Esophagus muscularis mucosa (tissue), 3 donors: Measurements from ENCODE around the gene SHD.

Source experiments
- CTCF ChIP-seq, 3 experiments: fragments of 200-600 bp in 2 of 3; fragments of 450-650 bp in 1 of 3; sonication (generic) in 2 of 3; IDR thresholded peaks; one replicate each; pipeline ENCODE4 v1.5.1; 2017 to 2019; ENCODE audit warnings: antibody characterized with exemption in 3 of 3, mild to moderate bottlenecking in 2 of 3, moderate library complexity in 1 of 3
- POLR2AphosphoS5 ChIP-seq, 2 donors: sonication (generic); formaldehyde crosslinking; IDR thresholded peaks; one replicate each; pipeline ENCODE4 v1.6.1; 2017; ENCODE audit warnings: antibody characterized with exemption in 2 of 2

- TF ChIP-seq CTCF (IDR thresholded peaks at IDR 0.05) (no peak), POLR2AphosphoS5 (IDR thresholded peaks at IDR 0.05) (no peak)
Observed at GRCh38 chr19:4326215-4326836, 47.3 kb downstream of the SHD start.
